Measurements from ENCODE around the gene ADAMTSL3.

ADAMTSL3 gene

DNA sequence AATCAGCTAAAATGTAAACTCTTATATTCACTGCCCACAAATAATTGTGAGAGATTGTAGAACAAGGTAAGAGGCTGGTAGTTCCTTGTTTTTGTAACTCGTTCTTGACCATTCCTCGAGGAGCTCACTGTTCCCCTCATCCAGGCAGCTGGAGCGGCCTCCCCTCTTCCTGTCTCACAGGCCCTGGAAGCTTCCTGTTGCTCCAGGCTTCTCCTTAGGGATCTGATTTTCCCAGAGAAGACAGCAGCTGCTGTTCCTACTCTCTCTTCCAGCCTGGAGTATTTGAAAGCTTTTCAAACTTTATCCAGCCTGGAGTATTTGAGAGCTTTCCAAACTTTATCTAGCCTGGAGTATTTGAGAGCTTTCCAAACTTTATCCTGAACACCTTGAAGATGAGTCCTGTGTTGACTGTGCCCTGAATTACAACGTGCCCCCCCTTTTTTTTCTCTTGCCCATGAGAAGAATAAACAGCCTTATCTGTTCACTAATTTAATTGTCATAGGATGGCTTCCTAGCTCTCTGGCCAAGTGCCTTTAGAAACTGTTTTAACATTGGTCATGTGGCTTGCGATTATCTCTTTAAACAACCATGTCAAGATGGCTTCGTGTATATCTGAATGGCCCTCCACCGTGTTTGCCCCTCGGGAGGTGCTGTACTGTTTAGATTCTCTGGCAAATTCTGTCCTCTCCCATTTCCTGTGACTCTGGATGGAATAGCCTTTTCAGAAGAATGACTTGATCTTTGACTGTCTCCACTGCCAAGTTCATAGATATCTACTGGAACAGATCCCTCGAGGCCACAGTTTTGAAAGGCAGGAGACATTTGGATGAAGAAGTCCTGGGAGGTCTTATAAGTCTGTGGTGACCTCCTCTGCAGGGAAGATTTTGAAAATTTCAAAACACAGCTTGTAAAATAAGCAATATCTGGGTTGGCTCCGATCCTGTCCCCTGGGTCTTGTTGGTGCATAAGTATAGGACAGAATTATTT is 4.8 kb downstream of the ADAMTSL3 start:
- TF ChIP-seq TAF1 (IDR thresholded peaks at IDR 0.05; ENCODE audit: borderline replicate concordance, insufficient read depth, low read length) = no peak
- TF ChIP-seq REST (IDR thresholded peaks at IDR 0.05; ENCODE audit: insufficient read depth in 1 of 2, low read depth in 2 of 2, low read length in 2 of 2) = no peak
- TF ChIP-seq SIN3A (IDR thresholded peaks at IDR 0.05; ENCODE audit: borderline replicate concordance, insufficient read depth, low read length) = no peak
- TF ChIP-seq FOXP2 (optimal IDR thresholded peaks at IDR 0.05; ENCODE audit: borderline replicate concordance, extremely low read depth, extremely low read length, insufficient read depth) = no peak
- no peak for TF ChIP-seq POLR2AphosphoS5 (IDR thresholded peaks at IDR 0.05; ENCODE audit: low read depth, low read length)

DNA sequence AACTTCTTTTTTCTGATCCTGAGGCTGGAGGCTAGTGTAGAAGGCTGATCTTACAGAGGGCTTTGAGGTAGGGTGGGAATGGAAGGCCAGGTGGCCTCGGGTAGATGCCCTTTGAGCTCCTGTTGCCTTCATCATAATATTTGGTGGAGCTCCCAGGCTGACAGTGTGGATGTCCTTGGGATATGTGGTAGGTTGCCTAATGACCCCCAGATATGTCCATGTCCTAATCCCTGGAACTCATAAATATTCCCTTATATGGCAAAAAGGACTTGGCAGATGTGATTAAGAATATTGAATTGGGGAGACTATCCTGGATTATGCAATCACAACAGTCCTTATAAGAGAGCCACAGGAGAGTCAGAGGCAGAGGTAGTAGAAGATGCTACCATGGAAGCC is 5.5 kb downstream of the ADAMTSL3 start:
- no peak for TF ChIP-seq REST (IDR thresholded peaks at IDR 0.05; ENCODE audit: insufficient read depth in 1 of 2, low read depth in 2 of 2, low read length in 2 of 2)

GRCh38 chr15:83665480-83665879 is 11.6 kb downstream of the ADAMTSL3 start:
- TF ChIP-seq SIN3A (IDR thresholded peaks at IDR 0.05; ENCODE audit: borderline replicate concordance, insufficient read depth, low read length) (no peak), POLR2AphosphoS5 (IDR thresholded peaks at IDR 0.05; ENCODE audit: low read depth, low read length) (no peak), REST (IDR thresholded peaks at IDR 0.05; ENCODE audit: insufficient read depth in 1 of 2, low read depth in 2 of 2, low read length in 2 of 2) (no peak), TAF1 (IDR thresholded peaks at IDR 0.05; ENCODE audit: borderline replicate concordance, insufficient read depth, low read length) (no peak), FOXP2 (optimal IDR thresholded peaks at IDR 0.05; ENCODE audit: borderline replicate concordance, extremely low read depth, extremely low read length, insufficient read depth) (no peak)

DNA sequence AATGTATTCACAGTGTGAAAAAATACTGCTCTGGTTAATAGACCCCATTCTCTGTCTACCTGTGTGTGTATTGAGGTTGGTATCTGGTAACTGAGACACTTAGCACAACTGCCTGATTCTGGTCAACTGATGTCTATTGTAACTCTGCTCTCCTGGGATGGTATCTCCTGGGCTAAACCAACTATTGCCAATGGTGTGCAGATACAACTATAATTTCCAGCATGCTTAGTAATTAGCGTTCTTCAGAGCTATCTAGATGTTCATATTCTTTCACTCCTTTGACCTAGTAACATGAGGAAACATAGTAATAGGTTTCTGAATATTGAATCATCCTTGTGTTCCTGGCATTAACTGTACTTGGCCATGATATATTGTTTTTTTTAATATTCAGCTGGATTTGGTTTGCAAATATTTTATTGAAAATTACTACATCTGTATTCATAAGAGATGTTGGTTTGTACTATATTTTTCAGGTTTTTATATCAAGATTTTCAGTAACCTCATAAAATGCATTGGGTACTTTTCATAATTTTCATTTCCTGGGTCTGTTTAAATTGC is 16.8 kb downstream of the ADAMTSL3 start:
- no peak for TF ChIP-seq FOXP2 (optimal IDR thresholded peaks at IDR 0.05; ENCODE audit: borderline replicate concordance, extremely low read depth, extremely low read length, insufficient read depth)
- TF ChIP-seq TAF1 (IDR thresholded peaks at IDR 0.05; ENCODE audit: borderline replicate concordance, insufficient read depth, low read length) = no peak
- no peak for TF ChIP-seq SIN3A (IDR thresholded peaks at IDR 0.05; ENCODE audit: borderline replicate concordance, insufficient read depth, low read length)
- no peak for TF ChIP-seq REST (IDR thresholded peaks at IDR 0.05; ENCODE audit: insufficient read depth in 1 of 2, low read depth in 2 of 2, low read length in 2 of 2)
- TF ChIP-seq POLR2AphosphoS5 (IDR thresholded peaks at IDR 0.05; ENCODE audit: low read depth, low read length) = no peak

Data from PFSK-1 (cell line).